ENCODE results near the gene C5orf63.
A peak's percentile ranks its signal among the peaks of the same experiment; 100 is the strongest.
"Not testable (repeated sequence)": the region's sequence is repeated elsewhere in the genome, so short reads cannot be mapped to it uniquely, and the experiment has no call there.

Gene C5orf63

GRCh38 chr5:127070243-127070642 is 3.1 kb downstream of the C5orf63 start:
- no peak for DNase-seq

- DNase-seq = peak; percentile 23
Observed at GRCh38 chr5:127068493-127069214, 4.6 kb downstream of the C5orf63 start.

DNA sequence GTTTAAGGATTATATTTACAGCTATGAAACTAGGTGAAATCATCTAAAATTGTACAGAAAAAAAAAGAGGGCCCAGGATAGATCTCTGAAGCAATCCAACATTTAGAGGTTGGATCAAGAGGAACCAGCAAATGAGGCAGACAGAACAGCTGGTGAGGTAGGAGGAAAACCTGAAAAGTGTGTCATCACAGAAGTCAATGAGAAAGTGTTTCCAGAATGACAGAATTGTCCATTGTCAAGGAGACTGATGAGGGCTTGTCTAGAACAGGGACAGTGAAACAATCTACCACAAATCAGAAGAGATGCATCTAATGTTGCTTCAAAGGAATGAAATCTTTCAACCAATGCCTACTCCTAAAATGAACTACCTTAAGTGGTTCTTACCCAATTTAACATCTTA is 6.6 kb downstream of the C5orf63 start:
- no peak for DNase-seq

GRCh38 chr5:127064253-127064840 is 9.0 kb downstream of the C5orf63 start:
- DNase-seq = no peak

DNA sequence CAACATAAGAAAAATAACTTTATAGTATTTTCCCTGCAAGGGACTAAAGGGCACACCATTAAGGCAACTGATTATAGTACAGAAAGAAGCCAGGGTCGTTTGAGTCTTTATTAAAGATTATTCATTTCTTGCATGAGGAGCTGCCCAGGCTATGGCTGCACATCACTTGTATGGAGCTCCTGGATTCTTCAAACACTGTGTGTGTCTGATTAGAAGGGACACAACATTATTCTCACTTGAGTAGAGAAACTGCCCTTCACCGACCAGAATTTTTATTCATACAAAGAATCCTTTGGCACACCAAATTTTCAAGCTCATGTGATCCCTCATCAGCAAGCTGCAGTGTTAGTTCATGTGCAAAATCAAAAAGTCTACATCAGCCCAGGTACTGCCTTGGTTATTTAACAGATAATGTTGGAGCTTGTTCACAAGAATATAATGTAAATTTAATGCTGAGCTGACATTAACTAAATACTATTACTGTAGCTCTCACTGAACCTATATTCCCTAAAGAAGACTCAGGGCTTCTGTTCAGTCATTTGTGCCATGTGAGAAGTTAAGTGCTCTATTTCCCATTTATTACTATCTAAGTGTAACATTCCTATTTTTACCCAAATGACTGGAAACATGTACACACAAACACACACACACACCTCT is 9.9 kb downstream of the C5orf63 start:
- DNase-seq = no peak

DNA sequence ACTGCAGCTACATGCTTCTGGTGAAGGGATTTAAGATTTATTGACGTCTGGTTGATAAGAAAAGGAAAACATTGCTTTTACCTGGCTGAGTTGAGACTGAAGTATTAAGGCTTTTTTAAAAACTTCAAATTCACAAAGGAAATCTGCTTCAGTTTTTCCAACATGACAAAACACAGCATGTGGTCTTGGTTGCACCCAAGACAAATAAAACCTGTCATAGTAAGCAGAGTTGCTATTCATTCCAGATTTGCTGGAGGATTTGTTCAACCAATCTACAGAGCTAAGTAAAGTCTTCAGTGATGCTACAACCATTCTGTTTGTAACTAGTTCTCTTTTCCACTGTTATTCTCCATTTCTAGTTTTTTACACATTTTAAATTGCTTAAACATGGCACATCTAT is 11.3 kb downstream of the C5orf63 start:
- no peak for DNase-seq

- no peak for DNase-seq
Observed at GRCh38 chr5:127061537-127061936, 11.8 kb downstream of the C5orf63 start.

DNA sequence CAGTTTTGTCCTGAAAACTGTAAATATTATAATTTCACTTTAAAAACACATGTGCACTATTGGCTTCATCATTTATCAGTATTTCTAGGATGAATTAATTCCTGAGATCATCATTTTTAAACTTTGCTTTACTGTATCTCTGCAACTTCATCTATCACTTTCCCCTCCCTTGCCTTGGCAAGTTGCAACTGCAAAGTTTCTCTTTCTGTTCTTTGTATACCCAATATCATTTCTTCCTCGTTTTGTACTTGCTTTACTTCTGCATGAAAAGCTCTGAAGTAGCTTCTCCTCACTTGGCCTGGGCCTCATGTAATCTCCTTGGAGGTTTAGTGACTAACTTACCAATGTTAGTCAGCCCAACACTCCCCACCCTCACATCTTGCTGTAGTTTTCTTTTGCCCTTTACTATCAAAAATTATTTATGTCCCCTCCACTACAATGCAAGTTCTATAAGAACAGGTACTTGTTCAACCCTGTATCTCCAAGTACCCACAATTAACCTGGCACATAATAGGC is 12.8 kb downstream of the C5orf63 start:
- DNase-seq = no peak

DNA sequence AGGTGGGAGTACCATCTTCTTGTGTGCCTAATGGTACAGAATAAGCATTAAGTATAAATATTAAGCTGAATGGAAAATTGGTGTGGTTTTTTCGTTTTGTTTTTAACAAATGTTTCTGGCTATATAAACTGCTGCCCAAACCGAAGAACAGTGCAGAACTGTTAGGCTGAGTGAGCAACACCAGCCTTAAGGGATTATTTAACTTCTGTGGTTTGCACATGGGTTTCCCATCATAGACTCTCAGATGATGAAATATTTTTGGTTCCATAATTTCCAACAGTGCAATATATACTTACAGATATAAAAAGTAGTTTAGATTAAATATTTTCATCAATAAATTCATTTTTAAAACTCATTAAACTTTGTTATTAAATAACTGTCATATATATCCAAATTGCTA is 16.4 kb downstream of the C5orf63 start:
- DNase-seq = no peak

DNA sequence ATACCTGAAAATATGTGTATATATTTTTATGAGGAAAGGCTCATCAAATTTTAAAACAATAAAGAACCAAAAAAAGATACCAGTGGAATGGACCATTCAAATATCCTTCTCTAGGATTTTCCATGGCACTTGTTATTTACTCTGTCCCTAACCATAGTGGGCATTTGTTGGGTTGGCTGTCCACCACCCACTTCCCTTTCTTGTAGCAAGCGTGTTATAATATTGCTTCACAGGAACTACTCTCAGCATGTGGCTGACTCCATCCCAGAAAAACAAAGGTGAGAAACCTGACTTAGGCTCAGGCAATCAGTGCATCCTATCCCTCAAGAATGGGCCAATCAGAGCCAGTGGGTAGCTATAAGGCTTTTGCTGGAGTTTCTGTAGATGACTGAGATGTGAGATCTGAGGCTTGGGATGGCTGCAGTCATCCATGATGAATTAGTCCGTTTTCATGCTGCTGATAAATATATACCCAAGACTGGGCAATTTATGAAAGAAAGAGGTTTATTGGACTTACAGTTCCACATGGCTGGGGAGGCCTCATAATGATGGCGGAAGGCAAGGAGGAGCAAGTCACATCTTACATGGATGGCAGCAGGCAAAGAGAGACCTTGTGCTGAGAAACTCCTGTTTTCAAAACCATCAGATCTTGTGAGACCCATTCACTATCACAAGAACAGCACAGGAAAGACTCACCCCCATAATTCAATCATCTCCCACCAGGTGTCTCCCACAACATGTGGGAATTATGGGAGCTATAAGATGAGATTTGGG is 17.2 kb downstream of the C5orf63 start:
- no peak for DNase-seq

DNA sequence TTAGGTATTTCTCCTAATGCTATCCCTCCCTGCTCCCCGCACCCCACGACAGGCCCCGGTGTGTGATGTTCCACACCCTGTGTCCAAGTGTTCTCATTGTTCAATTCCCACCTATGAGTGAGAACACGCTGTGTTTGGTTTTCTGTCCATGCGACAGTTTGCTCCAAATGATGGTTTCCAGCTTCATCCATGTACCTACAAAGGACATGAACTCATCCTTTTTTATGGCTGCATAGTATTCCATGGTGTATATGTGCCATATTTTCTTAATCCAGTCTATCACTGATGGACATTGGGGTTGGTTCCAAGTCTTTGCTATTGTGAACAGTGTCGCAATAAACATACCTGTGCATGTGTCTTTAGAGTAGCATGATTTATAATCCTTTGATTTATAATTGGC is 19.8 kb downstream of the C5orf63 start:
- DNase-seq = not testable (repeated sequence)

GRCh38 chr5:127053049-127053448 is 20.3 kb downstream of the C5orf63 start:
- DNase-seq = no peak

DNA sequence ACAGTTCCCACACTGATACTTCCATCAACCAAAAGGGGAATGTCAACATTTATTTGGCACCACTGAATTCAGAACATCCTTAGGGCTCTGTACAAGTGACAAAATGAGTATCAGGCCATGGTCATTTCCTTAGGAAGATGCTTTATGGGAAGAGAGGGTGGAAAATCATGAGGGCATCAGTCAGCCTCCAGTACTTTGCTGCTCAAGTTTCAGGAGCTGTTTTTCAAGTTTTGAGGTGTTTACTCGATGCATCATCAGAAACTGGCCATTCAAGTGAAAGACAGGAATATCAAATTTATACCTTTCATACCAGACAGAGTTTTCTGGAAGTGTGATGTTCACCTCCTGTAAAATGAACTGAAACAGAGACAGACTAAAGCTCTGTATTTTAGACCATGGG is 21.7 kb downstream of the C5orf63 start:
- no peak for DNase-seq

DNA sequence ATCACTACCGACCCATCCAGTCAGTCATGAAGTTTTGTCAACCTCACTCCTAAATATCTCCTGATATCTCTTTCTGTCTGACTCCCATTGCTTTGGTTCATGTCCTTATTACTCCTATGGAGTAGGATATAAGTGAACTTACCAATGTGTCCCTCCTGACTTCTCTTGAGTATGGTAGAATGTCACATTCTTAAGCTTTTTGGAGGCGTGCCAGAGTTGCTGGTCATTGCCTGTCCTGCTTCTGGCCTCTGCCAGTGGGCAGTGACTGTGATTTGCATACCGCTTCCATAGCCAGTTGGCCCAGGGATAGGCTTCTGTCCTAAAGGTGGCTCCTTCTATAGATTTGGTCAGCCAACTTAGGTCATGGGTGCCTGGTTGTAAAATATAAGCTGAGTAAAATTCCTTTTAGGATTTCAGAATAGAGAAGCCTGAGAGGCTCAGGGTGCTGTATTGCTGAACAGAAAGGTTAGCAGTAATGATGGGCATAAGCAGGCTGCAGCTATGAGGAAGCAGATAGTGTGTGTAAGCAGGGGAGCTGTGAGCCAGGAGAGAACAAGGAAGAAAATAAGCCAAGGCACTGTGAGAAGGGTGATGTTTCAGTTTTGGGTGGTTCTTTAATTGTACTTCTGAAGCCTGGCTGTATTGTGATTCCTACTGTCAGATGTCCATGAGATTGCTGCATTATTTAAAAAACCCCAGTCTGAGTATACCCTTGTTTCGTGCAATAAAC is 26.8 kb downstream of the C5orf63 start:
- no peak for DNase-seq

- no peak for DNase-seq
Observed at GRCh38 chr5:127042593-127042992, 30.7 kb downstream of the C5orf63 start.

GRCh38 chr5:127041571-127041970 is 31.7 kb downstream of the C5orf63 start:
- DNase-seq = no peak

- no peak for DNase-seq
Observed at GRCh38 chr5:127040796-127041520, 32.3 kb downstream of the C5orf63 start.

- no peak for DNase-seq
Observed at GRCh38 chr5:127038550-127038949, 34.8 kb downstream of the C5orf63 start.

DNA sequence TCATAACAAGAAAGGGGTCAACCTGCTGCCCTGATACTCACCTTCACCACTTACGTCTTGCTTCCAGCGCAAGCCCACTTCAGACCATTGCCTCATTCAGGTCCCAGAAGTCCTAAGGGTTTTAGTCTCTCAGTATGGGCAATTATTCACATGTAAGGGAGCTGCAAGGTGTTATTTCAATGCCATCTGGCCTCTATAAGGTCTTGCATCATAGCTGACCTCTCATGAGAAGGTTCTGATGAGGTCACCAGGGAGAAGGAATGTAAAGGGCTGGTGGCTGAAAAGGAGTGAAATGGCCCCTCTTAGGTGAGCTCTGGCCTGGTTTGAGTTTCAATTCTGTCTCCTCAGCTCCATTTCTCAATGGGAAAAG is 41.5 kb downstream of the C5orf63 start:
- DNase-seq = no peak

- DNase-seq = peak; percentile 43
Observed at GRCh38 chr5:127031147-127031862, 42.0 kb downstream of the C5orf63 start.

All from right hindlimb (tissue), 1 donor.